Measurements from ENCODE around the gene DNAH17.

DNAH17 gene

GRCh38 chr17:78541488-78542206 is 35.5 kb downstream of the DNAH17 start:
- no peak for DNase-seq

- no peak for DNase-seq
These were observed 37.4 kb downstream of the DNAH17 start for GRCh38 chr17:78539781-78540180.

GRCh38 chr17:78538033-78538776 is 39.0 kb downstream of the DNAH17 start:
- no peak for DNase-seq

GRCh38 chr17:78537217-78537860 is 39.9 kb downstream of the DNAH17 start:
- DNase-seq, result no peak

GRCh38 chr17:78535273-78536197 is 41.7 kb downstream of the DNAH17 start:
- DNase-seq, result no peak

- DNase-seq, result no peak
These were observed 42.5 kb downstream of the DNAH17 start for GRCh38 chr17:78534492-78535272.

- DNase-seq, result no peak
These were observed 44.1 kb downstream of the DNAH17 start for GRCh38 chr17:78532922-78533640.

GRCh38 chr17:78532311-78532710 is 44.9 kb downstream of the DNAH17 start:
- DNase-seq, result no peak

- no peak for DNase-seq
These were observed 46.5 kb downstream of the DNAH17 start for GRCh38 chr17:78530675-78531074.

GRCh38 chr17:78529871-78530670 is 47.1 kb downstream of the DNAH17 start:
- no peak for DNase-seq

- DNase-seq, result no peak
These were observed 47.9 kb downstream of the DNAH17 start for GRCh38 chr17:78529251-78529650.

GRCh38 chr17:78528541-78528940 is 48.7 kb downstream of the DNAH17 start:
- peak in 1 of 2 experiments; percentile 45 for DNase-seq

- no peak for DNase-seq
These were observed 49.9 kb downstream of the DNAH17 start for GRCh38 chr17:78527345-78527744.

GRCh38 chr17:78526231-78527025 is 50.8 kb downstream of the DNAH17 start:
- no peak for DNase-seq

- DNase-seq, result no peak
These were observed 51.6 kb downstream of the DNAH17 start for GRCh38 chr17:78525511-78526160.

GRCh38 chr17:78524870-78525510 is 52.2 kb downstream of the DNAH17 start:
- DNase-seq, result no peak

GRCh38 chr17:78523934-78524655 is 53.1 kb downstream of the DNAH17 start:
- DNase-seq, result no peak

All from NCI-H1930 (cell line).